Mucosa of descending colon (tissue), 3 donors: ENCODE results near the gene C1D. TPM values are rescaled to one million over a fixed set of nuclear protein-coding genes. Genes with fewer than 3 reads are reported as not detected.

ENCODE experiments used
- ATAC-seq: fragments of 200-7000 bp; cut with Tn5 transposase; one replicate; pipeline ENCODE4 v1.9.1; 2020; ENCODE audit warnings: mild to moderate bottlenecking, moderate library complexity
- DNase-seq, 3 donors: peaks; one replicate each; pipeline ENCODE4 v3.0.0-alpha.2; 2020
- H3K36me3 ChIP-seq: fragments of 200-600 bp; one replicate; pipeline ENCODE4 v1.8.0; 2021; ENCODE audit warnings: low read depth, mild to moderate bottlenecking
- H3K4me1 ChIP-seq: fragments of 200-600 bp; one replicate; pipeline ENCODE4 v1.8.0; 2021; ENCODE audit warnings: low read depth, mild to moderate bottlenecking
- H3K4me3 ChIP-seq: fragments of 200-600 bp; one replicate; pipeline ENCODE4 v1.8.0; 2021; ENCODE audit warnings: mild to moderate bottlenecking
- H3K9me3 ChIP-seq: fragments of 200-600 bp; one replicate; pipeline ENCODE4 v1.8.0; 2021; ENCODE audit warnings: mild to moderate bottlenecking
- CTCF ChIP-seq: fragments of 200-600 bp; IDR thresholded peaks from one replicate; pipeline ENCODE4 v1.8.0; 2022; ENCODE audit warnings: antibody characterized with exemption, mild to moderate bottlenecking
- intact Hi-C, 2 donors: fragments of 100-400 bp; cut with DNase I in 1 of 2; cut with micrococcal nuclease in 1 of 2; formaldehyde crosslinking; loops; one replicate each; pipeline versions ENCODE4 v1.11.0 to v1.11.1; 2022; cut with DNase I, micrococcal nuclease
- total RNA-seq, 3 donors: library from RNA; stranded (reverse); fragmentation: NEBNext Ultra II Directional in 2 of 3; extraction: Animal tissue kit (Norgen Biotek cat#: 25700) in 2 of 3; gene quantifications; one replicate each; pipeline versions ENCODE4 v1.2.1 to v1.2.4, GENCODE V29; 2021 to 2023
- donor health status: DM: no; HTN: no; CAD: no; lungs with moderate emphysema.
- donor health status: DM: no; HTN: no; CAD: no.
- donor health status: DM: no; HTN: yes; CAD: no.

Gene C1D
- total RNA-seq, 3 donors from 2014 or later: 13.2 to 18.8 (median 14.1) TPM

DNA sequence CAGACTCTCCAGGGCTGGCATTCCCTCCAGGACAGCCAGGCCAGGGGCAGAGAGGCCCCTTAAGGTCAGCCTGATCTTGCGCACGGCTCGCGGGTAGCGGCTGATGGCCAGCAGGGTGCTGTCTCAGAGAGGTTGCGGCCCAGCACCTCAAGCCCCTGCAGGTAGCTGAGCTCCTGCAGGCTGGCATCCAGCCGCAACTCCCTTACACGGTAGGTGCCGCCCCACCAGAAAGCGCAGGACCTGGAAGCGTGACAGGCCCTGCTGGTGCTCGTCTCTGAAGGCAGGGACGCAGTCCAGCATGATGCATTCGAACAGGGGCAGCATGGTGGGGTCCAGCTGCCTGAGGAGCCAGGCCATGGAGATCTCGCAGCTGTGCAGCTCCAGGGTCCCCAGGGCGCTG lies 38.9 kb downstream of the C1D start:
- ATAC-seq: no peak
- no peak for DNase-seq
- H3K36me3 ChIP-seq: no peaks in the 10 kb centered on the region
- no peaks in the 10 kb centered on the region for H3K9me3 ChIP-seq
- no peak for TF ChIP-seq CTCF
- intact Hi-C loops: no loop called here
- no peaks in the 10 kb centered on the region for H3K4me1 ChIP-seq
- H3K4me3 ChIP-seq: no peak overlapping the region

- no peak for DNase-seq
- H3K36me3 ChIP-seq: no peaks in the 10 kb centered on the region
- ATAC-seq: no peak
- no peak for TF ChIP-seq CTCF
- no peak overlapping the region for H3K4me3 ChIP-seq
- intact Hi-C loops: no loop called here
- no peaks in the 10 kb centered on the region for H3K9me3 ChIP-seq
- H3K4me1 ChIP-seq: no peaks in the 10 kb centered on the region
These were observed 44.1 kb downstream of the C1D start for GRCh38 chr2:68018727-68019126.

DNA sequence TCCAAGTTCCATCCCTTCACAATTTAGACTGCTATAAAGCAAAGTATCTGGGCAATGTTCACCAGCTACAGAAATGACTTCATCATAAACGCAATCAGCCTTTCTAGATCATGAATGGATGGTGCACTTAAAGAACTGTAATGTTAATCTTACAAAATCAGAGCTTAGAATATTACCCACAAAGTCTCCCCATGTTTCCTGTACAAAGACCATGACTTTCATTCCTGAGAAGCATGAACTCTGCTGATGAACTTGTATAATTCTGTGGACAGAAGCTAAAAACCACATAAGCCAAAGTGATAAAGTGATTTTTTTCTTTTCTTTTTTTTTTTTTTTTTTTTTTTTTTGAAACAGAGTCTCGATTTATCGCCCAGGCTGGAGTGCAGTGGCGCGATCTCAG lies 53.3 kb downstream of the C1D start:
- Histone ChIP-seq H3K36me3 (no peaks in the 10 kb centered on the region), H3K9me3 (no peaks in the 10 kb centered on the region), H3K4me3 (no peak overlapping the region), H3K4me1 (no peaks in the 10 kb centered on the region)
- intact Hi-C loops: no loop called here
- TF ChIP-seq CTCF: no peak
- DNase-seq (no peak), ATAC-seq (no peak)

DNA sequence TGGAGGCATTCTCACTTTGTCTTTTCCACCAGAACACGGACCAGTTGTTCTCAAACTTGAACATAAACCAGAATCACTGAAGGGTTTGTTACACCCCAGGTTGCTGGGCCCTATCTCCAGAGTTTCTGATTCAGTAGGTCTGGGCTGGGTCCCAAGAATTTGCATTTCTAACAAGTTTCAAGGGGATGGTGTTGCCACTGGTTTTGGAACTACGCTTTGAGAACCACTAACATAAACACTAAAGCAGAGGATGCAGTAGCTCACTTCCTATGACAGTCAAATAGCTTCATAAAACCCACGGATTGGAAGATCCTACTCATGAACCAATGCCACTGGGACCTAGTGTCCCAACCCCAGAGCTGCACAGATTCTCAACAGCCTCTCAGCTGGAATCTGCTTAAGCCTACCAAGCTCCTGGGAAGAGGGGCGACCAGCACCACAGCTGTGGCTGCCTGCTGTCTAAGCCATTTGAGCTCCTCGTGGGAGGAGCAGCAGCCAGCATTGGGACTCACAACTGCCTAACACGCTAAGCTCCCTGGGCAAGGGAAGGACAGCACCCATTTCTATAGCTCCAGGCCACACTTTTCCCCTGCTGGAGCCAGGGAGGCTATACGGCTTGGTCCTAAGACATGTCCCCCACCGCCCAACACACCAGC lies 62.5 kb downstream of the C1D start:
- Histone ChIP-seq H3K36me3 (no peaks in the 10 kb centered on the region), H3K9me3 (no peaks in the 10 kb centered on the region), H3K4me1 (no peaks in the 10 kb centered on the region), H3K4me3 (no peak overlapping the region)
- no peak for DNase-seq
- TF ChIP-seq CTCF: no peak
- ATAC-seq: no peak
- intact Hi-C loops: no loop called here

GRCh38 chr2:67999332-67999731 lies 63.5 kb downstream of the C1D start:
- Histone ChIP-seq H3K4me1 (no peaks in the 10 kb centered on the region), H3K4me3 (no peak overlapping the region), H3K36me3 (no peaks in the 10 kb centered on the region), H3K9me3 (no peaks in the 10 kb centered on the region)
- TF ChIP-seq CTCF: no peak
- ATAC-seq (no peak), DNase-seq (no peak)
- intact Hi-C loops: no loop called here

- intact Hi-C loops: no loop called here
- DNase-seq (no peak), ATAC-seq (no peak)
- Histone ChIP-seq H3K4me1 (no peaks in the 10 kb centered on the region), H3K4me3 (no peak overlapping the region), H3K36me3 (no peaks in the 10 kb centered on the region), H3K9me3 (no peaks in the 10 kb centered on the region)
- no peak for TF ChIP-seq CTCF
These were observed 64.9 kb downstream of the C1D start for GRCh38 chr2:67997903-67998302.
